ENCODE data around the gene TTBK2.

GRCh38 chr15:42932833-42933515 lies 12.4 kb upstream of the TTBK2 start:
- TF ChIP-seq EP300 (IDR thresholded peaks at IDR 0.05; ENCODE audit: low read depth) (no peak), POLR2A (IDR thresholded peaks at IDR 0.05) (no peak), POLR2AphosphoS5 (IDR thresholded peaks at IDR 0.05) (no peak)
- TF ChIP-seq, protein P1, sequence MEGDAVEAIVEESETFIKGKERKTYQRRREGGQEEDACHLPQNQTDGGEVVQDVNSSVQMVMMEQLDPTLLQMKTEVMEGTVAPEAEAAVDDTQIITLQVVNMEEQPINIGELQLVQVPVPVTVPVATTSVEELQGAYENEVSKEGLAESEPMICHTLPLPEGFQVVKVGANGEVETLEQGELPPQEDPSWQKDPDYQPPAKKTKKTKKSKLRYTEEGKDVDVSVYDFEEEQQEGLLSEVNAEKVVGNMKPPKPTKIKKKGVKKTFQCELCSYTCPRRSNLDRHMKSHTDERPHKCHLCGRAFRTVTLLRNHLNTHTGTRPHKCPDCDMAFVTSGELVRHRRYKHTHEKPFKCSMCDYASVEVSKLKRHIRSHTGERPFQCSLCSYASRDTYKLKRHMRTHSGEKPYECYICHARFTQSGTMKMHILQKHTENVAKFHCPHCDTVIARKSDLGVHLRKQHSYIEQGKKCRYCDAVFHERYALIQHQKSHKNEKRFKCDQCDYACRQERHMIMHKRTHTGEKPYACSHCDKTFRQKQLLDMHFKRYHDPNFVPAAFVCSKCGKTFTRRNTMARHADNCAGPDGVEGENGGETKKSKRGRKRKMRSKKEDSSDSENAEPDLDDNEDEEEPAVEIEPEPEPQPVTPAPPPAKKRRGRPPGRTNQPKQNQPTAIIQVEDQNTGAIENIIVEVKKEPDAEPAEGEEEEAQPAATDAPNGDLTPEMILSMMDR (IDR thresholded peaks at IDR 0.05), result no peak

Measured in transverse colon (tissue), 4 donors.